A549 (cell line): ENCODE measurements around the gene ABCA13.

Source experiments
- BHLHE40 ChIP-seq: IDR thresholded peaks from 2 replicates; pipeline ENCODE4 v1.6.1; 2012; ENCODE audit warnings: low read depth, low read length, inconsistent platforms
- CTCF ChIP-seq: fragments of >200 bp; sonication (Bioruptor Twin); formaldehyde crosslinking; IDR thresholded peaks from 3 replicates; pipeline ENCODE4 v1.5.1; 2016
- E2F6 ChIP-seq: IDR thresholded peaks from 2 replicates; pipeline ENCODE4 v1.6.1; 2012; ENCODE audit warnings: low read depth, borderline replicate concordance
- EP300 ChIP-seq, 2 experiments: fragments of >200 bp; sonication (Bioruptor Twin); formaldehyde crosslinking; IDR thresholded peaks; 2 replicates in 1 of 2; 3 replicates in 1 of 2; pipeline ENCODE4 v1.6.1; 2016 to 2017
- FOSL2 ChIP-seq, 2 experiments: fragments of 450-650 bp in 1 of 2; fragments of >200 bp in 1 of 2; sonication (Bioruptor Twin) in 1 of 2; formaldehyde crosslinking; IDR thresholded peaks; 2 replicates each; pipeline versions ENCODE4 v1.5.0 to v1.6.1; 2016 to 2020; ENCODE audit warnings: mild to moderate bottlenecking in 1 of 2, moderate library complexity in 1 of 2
- GATA3 ChIP-seq: IDR thresholded peaks from 2 replicates; pipeline ENCODE4 v1.6.1; 2012; ENCODE audit warnings: borderline replicate concordance
- MAFK ChIP-seq: fragments of 450-650 bp; IDR thresholded peaks from 2 replicates; pipeline ENCODE4 v1.6.1; 2014; ENCODE audit not compliant: partially characterized antibody
- PHF8 ChIP-seq: fragments of 200-600 bp; sonication (generic); IDR thresholded peaks from 2 replicates; pipeline ENCODE4 v1.6.1; 2016; ENCODE audit warnings: low read depth, mild to moderate bottlenecking, antibody characterized with exemption, moderate library complexity, borderline replicate concordance
- POLR2A ChIP-seq: IDR thresholded peaks from 2 replicates; pipeline ENCODE4 v1.6.1; 2012; ENCODE audit warnings: mild to moderate bottlenecking, low read length
- REST ChIP-seq: fragments of 200-600 bp; sonication (generic); IDR thresholded peaks from 2 replicates; pipeline ENCODE4 v1.6.1; 2016; ENCODE audit warnings: antibody characterized with exemption, mild to moderate bottlenecking, moderate library complexity
- RNF2 ChIP-seq: fragments of 200-600 bp; sonication (generic); IDR thresholded peaks from 2 replicates; pipeline ENCODE4 v1.6.1; 2016; ENCODE audit warnings: low read depth, mild to moderate bottlenecking, antibody characterized with exemption, moderate library complexity, borderline replicate concordance
- SREBF2 ChIP-seq: fragments of 450-650 bp; IDR thresholded peaks from 2 replicates; pipeline ENCODE4 v1.6.1; 2014; ENCODE audit warnings: mild to moderate bottlenecking, moderate library complexity

- TF ChIP-seq POLR2A, result no peak
- no peak for TF ChIP-seq CTCF
- no peak for TF ChIP-seq EP300 (IDR thresholded peaks at IDR 0.05)
- no peak for TF ChIP-seq RNF2
- no peak for TF ChIP-seq FOSL2 (IDR thresholded peaks at IDR 0.05)
- no peak for TF ChIP-seq FOSL2 (CRISPR knock-in tag; IDR thresholded peaks at IDR 0.05)
- TF ChIP-seq REST, result no peak
- TF ChIP-seq GATA3, result no peak
- TF ChIP-seq BHLHE40, result no peak
- no peak for TF ChIP-seq SREBF2
- TF ChIP-seq PHF8, result no peak
- no peak for TF ChIP-seq E2F6
- TF ChIP-seq MAFK, result no peak
Observed at GRCh38 chr7:48414011-48414732, 242.9 kb downstream of the ABCA13 start.
